NCI-H146 treated with DMSO at 0.1 percent for 48 hours (cell line): ENCODE measurements around the gene ATOH1.

Source experiments
- DNase-seq: peaks from one replicate; lab custom pipeline; 2025; ENCODE audit not compliant: unreplicated experiment; lab: John Stamatoyannopoulos, UW

ATOH1 gene, protein sequence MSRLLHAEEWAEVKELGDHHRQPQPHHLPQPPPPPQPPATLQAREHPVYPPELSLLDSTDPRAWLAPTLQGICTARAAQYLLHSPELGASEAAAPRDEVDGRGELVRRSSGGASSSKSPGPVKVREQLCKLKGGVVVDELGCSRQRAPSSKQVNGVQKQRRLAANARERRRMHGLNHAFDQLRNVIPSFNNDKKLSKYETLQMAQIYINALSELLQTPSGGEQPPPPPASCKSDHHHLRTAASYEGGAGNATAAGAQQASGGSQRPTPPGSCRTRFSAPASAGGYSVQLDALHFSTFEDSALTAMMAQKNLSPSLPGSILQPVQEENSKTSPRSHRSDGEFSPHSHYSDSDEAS

DNA sequence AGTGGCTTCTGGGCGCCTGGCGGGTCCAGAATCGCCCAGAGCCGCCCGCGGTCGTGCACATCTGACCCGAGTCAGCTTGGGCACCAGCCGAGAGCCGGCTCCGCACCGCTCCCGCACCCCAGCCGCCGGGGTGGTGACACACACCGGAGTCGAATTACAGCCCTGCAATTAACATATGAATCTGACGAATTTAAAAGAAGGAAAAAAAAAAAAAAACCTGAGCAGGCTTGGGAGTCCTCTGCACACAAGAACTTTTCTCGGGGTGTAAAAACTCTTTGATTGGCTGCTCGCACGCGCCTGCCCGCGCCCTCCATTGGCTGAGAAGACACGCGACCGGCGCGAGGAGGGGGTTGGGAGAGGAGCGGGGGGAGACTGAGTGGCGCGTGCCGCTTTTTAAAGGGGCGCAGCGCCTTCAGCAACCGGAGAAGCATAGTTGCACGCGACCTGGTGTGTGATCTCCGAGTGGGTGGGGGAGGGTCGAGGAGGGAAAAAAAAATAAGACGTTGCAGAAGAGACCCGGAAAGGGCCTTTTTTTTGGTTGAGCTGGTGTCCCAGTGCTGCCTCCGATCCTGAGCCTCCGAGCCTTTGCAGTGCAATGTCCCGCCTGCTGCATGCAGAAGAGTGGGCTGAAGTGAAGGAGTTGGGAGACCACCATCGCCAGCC, at the start of gene ATOH1:
Gene ATOH1 (plus strand): TSS at position 422 of the 663 bp plus-strand sequence. CDS start 174 bp downstream, at position 596.
- no peak for DNase-seq

DNA sequence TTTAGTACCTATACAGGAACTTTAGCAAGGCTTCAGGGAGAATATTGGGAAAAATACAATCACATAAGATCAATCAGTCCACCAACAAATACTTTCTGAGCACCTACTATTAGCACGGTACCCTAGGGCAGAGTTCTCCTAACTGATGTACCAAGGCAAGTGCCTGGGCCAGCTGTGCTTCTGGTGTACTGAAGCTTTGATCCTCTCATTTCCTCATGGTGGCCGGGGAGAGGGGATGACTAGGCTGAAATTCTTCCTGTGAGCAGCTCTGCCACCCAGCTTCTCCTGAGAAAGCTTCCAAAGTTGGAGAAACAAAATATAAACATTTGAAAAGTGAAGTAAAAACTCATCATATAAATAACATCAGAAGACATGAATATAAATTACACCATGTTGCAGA, 49.3 kb upstream of the ATOH1 start:
- no peak for DNase-seq

DNA sequence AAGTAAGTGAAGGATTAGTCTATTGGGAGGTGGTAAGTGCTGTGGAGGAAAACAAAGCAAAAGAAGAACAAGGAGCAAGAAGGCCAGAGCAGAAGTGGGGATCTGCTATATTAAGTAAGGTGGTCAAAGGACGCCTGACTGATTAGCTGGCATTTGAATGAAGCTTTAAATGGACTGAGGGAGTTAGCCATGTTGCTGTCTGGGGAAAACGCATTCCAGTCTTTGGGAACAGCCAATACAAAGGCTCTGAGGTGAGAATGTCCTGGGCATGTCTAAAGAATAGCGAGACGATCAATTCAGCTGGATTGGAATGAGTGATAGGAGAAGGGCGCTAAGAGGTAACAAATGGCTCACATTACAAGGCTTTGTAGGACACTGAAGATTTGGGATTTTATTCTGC, 48.5 kb upstream of the ATOH1 start:
- DNase-seq = no peak

DNA sequence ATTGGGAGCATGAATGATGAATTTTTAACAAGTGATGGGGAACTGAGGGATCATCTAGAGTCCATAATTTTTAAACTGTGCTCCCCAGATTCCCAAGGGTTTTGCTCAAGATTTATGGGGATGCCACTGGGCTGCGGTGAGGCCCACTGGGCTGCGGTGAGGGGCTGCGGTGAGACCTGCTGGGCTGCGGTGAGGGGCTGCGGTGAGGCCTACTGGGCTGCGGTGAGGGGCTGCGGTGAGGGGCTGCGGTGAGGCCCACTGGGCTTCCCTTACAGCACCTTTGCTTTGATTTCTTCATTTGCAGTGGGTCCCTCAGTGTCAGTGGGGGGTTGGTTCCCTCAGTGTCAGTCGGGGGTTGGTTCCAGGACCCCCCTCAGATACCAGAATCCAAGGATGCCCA, 47.4 kb upstream of the ATOH1 start:
- DNase-seq = no peak

DNA sequence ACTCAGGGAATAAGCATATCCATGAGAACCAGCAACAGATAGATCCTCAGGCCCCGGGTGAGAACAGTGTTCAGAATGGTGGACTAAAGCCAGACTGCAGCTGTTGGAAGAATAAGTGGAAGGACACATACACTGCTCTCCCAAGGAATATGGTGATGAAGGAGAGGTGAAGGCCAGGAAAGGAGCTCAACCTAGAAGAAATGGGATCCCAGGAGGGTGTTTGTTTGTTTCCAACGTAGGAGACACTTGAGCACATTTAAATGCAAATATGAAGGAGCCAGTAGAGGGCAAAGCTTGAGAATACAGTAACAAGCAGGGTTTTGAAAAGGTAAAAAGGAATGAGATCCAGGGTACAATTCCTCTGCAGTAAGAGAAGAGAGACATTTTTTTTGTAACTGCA, 42.4 kb upstream of the ATOH1 start:
- no peak for DNase-seq

DNA sequence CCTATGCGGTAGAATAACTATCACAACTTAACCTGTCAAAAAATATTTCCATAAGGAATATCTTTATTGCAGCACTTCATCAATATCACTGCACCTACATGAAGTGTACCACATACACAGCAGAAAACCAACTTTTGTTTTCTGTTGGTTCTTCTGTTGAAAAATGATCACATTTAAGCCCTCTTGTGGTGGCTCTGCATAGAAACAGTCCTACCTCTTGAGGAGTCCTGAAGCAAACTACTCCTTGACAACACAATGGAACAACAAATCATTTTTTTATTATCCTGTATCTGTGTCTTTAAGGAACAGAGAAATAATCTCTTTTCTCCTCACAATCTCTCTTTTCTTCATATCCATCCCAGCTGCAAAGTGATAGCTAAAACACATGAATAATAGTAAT, 39.8 kb upstream of the ATOH1 start:
- DNase-seq = no peak

DNA sequence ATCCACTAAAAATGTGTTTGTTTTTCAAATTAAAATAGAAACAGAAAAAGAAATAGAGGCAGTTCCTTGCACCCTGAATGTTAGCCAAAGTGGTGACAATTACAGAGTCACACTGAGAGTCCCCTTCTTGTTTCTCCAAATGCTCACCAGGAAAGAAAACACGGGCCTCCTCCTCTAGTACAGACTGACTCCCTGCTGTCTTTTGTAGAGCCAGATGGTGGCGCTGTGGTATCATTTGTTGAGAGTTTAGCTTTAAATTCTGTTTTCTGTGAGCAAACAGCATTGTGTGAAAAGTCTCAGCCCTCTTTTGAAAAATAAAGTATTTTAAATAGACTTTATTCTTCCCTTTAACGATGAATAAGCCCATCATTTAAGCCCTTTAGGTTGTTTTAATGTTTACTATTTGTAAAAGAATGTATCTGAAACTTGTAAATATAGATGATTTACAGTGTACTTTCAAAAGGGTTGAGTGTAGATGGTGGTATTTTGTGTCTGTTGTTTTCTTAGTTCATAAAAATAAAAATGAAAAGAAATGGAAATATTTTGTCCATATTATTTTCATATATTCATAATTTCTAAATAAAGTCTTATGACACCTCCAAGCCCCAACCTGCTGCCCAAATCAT, 36.9 kb upstream of the ATOH1 start:
- no peak for DNase-seq

DNA sequence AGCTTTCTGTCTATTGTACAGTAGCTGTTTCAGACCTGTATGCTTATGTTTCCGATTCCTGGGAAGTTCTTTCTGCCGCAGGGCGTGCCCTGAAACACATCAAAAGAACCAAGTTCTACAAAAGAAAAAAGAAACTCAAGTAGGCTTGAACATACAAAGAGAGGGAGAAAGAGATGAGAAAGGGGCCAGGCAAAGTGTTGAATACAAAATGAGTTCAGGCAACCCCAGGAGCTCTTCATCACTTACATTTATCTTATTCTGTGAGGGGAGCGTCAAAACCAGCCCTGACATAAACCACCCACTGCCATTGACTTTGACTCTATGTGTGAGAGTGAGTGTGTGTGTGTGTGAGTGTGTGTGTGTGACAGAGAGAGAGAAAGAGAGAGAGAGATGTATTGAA, 26.5 kb upstream of the ATOH1 start:
- no peak for DNase-seq

DNA sequence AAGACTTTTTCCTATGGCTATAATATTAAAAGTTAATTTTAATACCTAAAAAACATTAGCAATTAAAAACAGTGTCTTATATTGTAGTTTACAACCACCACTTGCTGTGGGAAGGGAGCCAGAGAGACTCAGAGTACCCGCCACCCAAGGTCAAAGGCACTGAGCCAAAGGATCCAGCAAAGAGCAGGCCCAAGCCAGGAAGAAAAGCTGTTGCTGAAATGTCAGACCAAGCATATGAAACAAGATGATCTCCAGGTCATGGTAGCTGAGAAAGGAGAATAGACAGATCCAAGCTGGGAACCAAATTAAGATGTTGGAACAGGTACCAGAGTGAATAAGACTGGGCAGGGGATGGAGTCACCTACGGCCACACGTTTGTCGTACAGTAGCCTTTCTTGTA, 18.8 kb upstream of the ATOH1 start:
- no peak for DNase-seq

DNA sequence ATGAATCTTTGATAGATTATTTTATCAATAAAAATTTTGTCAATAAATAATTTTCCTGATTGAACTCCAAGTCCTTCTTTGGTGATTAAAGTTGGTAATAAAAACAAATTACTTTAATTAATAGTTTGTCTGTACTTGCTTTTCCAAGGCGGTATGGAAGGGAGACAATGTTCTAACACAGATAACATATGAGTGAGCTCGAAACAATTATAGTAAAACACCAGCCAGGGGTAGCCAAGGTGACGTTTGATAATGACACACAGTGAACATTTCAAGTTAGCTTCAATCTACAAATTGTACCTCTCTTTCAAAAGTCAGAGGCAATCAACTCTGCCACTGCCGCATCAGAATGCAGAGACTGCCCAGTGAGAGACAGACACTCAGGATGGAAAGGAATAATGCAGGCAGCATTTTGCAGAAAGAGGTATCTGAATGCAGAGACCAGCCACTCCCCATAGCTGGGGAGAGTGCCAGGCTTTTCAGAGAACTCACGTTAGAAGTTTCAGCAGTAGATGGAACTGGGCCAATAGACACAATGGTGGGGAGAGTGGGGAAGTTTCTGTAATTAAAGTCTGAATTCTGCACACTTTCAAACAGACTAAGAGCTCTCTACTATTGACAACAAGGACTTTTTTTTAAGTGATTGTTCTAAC, 18.1 kb upstream of the ATOH1 start:
- no peak for DNase-seq

DNA sequence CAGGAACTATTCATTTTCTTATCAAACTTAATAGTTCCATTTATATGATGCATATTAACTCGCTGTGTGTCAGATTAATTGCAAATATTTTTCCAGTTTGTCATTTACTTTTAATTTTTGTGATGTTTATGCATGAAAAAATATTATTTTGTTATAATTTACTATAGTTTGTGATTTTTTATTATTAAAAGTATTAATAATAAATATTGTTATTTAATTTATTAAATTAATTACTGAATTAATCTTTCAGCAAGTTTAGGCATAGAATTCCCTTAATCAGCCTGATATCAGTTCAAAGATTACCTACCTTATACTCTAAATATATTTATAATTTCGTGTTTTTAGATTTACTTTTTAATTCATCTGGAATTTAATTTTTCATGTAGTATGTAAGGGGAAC, 15.5 kb upstream of the ATOH1 start:
- no peak for DNase-seq

DNA sequence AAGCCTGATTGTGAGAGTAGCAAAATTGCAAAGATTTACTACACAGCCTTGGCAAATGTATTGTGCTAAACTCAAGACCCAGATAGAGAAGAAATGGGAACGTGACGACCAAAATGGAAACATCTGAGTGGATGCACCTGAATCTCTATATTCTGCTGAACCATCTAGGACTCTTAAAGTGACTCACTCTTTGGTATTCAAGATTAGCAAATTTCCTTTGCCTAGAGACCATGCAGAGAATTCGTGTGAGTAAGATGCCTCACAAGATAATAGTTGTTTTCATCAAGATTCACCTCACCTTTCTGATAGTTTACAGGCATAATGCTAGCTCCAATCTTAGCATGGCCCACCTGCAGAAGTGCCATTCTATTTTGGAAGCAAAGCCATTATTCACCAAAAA, 14.4 kb upstream of the ATOH1 start:
- no peak for DNase-seq

DNA sequence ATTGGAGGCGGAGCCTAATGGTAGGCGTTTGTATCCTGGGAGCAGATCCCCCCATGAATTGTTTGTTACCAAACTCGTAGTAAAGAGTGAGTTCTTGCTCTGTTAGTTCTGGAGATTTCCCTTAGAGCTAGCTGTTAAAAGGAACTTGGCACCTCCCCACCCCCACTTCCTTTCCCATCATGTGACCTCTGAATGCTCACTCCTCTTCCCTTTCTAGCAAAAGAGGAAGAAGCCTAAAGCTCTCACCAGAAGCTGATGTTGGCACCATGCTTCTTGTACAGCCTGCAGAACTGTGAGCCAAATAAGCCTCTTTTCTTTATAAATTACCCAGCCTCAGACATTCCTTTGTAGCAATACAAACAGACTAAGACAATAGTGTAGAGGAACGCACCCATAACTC, 13.8 kb upstream of the ATOH1 start:
- DNase-seq = no peak

DNA sequence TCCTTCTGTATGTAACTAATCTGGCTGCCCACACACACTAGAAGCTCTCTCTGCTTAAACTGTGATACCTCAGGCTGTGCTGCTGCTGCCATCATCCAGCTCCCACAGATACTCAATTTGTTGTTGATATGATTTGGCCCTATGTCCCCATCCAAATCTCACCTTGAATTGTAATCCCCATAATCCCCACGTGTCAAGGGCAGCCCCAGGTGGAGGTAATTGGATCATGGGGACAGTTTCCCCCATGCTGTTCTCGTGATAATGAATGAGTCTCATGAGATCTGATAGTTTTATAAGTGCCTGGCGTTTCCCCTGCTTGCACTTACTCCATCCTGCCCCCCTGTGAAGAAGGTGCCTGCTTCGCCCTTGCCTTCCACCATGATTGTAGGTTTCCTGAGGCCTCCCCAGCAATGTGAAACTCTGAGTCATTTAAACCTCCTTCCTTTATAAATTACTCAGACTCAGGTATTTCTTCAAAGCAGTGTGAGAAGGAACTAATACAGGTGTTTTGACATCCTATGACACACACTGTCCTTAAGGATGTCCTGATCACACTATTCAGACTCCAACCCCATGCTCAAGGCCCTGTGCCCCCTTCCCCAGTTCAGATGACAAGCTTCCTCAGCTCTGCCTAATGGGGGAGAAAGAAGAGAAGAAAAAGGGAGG, 2.9 kb upstream of the ATOH1 start:
- no peak for DNase-seq

DNA sequence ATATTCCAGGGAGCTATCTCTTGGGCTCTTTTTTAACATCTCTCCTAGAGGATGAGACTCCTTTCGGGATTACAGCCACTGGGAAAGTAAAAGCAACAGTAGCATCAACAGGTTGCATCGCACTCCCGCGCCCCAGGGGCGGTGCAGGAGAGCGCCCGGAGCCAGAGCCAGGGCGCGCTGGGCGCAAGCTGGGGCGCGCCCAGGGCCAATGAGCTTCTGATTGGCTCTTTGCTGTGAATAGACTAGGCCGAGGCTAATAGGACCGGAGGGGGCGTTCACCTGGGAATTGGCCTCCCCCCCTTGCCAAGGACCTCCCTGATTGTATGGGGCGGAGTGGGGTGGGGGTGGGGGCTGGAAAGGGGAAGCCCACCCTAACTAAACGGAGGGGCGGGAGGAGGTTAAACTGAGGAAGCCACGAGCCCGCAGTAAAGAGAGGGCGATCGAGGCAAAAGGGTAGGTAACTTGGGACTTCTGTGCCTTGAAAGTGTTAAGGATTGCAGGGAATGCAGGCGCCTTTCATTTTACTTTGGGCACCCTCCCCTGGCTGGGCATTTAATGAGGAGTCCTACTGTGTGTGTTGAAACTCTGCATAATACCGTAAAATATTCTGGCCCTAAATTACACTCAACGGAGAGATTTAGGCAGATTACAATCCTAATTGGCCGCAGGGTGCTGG, 1.1 kb upstream of the ATOH1 start:
- DNase-seq = no peak

DNA sequence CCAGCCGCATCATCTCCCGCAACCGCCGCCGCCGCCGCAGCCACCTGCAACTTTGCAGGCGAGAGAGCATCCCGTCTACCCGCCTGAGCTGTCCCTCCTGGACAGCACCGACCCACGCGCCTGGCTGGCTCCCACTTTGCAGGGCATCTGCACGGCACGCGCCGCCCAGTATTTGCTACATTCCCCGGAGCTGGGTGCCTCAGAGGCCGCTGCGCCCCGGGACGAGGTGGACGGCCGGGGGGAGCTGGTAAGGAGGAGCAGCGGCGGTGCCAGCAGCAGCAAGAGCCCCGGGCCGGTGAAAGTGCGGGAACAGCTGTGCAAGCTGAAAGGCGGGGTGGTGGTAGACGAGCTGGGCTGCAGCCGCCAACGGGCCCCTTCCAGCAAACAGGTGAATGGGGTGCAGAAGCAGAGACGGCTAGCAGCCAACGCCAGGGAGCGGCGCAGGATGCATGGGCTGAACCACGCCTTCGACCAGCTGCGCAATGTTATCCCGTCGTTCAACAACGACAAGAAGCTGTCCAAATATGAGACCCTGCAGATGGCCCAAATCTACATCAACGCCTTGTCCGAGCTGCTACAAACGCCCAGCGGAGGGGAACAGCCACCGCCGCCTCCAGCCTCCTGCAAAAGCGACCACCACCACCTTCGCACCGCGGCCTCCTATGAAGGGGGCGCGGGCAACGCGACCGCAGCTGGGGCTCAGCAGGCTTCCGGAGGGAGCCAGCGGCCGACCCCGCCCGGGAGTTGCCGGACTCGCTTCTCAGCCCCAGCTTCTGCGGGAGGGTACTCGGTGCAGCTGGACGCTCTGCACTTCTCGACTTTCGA, 654 bp downstream of the ATOH1 start:
- DNase-seq = no peak

DNA sequence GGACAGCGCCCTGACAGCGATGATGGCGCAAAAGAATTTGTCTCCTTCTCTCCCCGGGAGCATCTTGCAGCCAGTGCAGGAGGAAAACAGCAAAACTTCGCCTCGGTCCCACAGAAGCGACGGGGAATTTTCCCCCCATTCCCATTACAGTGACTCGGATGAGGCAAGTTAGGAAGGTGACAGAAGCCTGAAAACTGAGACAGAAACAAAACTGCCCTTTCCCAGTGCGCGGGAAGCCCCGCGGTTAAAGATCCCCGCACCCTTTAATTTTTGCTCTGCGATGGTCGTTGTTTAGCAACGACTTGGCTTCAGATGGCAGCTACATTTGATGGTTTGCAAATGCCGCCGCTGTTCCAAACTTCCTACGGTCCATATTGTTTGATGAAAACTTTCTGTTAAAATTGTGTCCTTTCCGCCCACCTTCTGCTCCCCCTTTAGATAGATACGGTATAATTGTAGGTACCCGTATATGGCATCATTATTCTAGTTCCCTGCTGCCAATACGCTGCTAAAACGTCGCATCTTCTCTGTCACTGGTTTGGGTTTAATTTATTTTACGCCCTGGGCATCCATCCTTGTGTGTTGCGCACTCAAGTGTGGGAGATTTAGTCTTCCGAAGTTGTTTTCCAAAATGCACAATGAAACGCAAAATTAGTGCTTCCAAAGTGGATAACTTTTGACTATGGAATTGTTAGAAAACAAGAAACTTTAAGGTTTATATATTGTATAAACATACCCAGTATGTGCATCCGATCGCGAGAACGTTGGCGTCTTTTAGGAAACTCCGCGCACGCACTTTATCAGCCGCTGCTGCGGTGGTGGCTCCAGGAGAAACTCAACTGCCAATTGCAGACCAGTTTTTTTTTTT, 1.5 kb downstream of the ATOH1 start:
- no peak for DNase-seq

DNA sequence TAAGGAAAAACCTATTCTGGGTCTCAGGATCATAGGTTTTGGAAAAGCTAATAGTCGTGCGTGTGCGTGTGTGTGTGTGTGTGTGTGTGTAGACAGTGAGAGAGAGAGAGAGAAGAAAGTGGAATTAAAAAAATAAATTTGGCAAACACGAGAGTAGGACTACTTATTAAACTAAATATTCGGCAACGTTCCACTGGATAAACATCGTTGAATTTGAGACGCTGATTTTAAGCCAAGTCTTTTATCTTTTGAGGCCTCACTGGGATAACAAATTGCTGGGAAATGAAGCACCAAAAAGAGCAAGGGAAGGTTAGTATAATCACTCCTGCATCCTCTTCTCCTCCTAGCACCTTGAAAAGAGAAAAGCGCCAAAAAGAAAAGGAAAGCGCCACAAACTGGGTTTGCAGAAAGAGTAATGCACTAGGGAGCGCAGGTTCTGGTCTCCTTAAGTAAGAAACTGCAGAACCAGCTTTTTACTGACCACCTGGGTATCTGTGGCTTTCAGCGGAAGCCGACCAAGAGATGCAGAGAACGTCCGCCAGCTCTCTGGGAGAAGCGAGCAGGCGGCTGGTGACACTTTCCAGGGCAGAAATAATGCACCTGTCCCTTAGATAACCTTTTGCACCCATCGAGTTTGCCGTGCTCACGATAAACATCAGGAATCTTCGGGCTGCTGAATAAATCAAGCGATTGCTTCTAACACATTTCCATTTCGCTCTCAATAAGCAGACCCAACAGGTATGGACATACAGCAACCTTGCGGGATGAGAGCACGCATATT, 3.4 kb downstream of the ATOH1 start:
- DNase-seq = no peak
